Neutrophil (primary cell): Measurements from ENCODE around the gene PDLIM5.

Source experiments
- H3K27ac ChIP-seq: fragments of 200-600 bp; sonication (generic); 2 replicates; pipeline ENCODE4 v1.5.1; 2016; ENCODE audit warnings: mild to moderate bottlenecking, moderate library complexity
- H3K27me3 ChIP-seq: fragments of 200-600 bp; sonication (generic); 2 replicates; pipeline ENCODE4 v1.6.0; 2016; ENCODE audit warnings: mild to moderate bottlenecking
- H3K36me3 ChIP-seq: fragments of 200-600 bp; sonication (generic); 2 replicates; pipeline ENCODE4 v1.5.1; 2017
- H3K4me1 ChIP-seq, 2 experiments: fragments of 200-600 bp in 1 of 2; sonication (generic) in 1 of 2; 1 replicate in 1 of 2; 2 replicates in 1 of 2; pipeline versions ENCODE4 v1.5.1 to v1.6.1; 2013 to 2016; ENCODE audit warnings: low read depth in 1 of 2, low read length in 1 of 2, mild to moderate bottlenecking in 1 of 2, moderate library complexity in 1 of 2; ENCODE audit not compliant: control insufficient read depth in 1 of 2, insufficient read depth in 1 of 2
- H3K4me3 ChIP-seq, 2 experiments: fragments of 200-600 bp in 1 of 2; sonication (generic) in 1 of 2; 1 replicate in 1 of 2; 2 replicates in 1 of 2; pipeline ENCODE4 v1.5.1; 2013 to 2016; ENCODE audit warnings: low read depth in 1 of 2, low read length in 1 of 2, mild to moderate bottlenecking in 1 of 2, moderate library complexity in 1 of 2
- H3K9me3 ChIP-seq: fragments of 200-600 bp; sonication (generic); 2 replicates; pipeline ENCODE4 v1.5.1; 2016
- CTCF ChIP-seq: fragments of 200-600 bp; sonication (generic); IDR thresholded peaks from 2 replicates; pipeline ENCODE4 v1.5.1; 2016; ENCODE audit warnings: antibody characterized with exemption

Gene PDLIM5

DNA sequence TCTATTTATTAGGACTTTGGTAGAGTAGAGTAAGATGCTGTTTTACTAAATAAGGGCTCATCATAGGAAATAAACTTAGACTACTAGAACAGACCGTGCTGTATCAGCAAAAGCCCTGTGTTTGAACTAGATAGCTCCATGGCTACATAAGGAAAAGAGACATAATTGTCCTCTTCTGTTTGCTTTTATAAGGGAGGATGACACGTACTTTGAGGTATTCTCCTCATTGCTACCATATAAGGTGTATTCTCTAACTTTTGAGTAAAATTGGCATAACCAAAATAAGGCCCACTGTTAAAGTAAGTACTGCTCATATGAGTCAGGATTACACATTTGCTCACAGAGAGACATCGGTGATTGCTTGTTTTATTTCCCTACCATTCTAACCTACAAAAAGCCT, 64.3 kb downstream of the PDLIM5 start:
- no peak overlapping the region for H3K27ac ChIP-seq
- no peak for TF ChIP-seq CTCF
- H3K4me3 ChIP-seq = no peak overlapping the region

DNA sequence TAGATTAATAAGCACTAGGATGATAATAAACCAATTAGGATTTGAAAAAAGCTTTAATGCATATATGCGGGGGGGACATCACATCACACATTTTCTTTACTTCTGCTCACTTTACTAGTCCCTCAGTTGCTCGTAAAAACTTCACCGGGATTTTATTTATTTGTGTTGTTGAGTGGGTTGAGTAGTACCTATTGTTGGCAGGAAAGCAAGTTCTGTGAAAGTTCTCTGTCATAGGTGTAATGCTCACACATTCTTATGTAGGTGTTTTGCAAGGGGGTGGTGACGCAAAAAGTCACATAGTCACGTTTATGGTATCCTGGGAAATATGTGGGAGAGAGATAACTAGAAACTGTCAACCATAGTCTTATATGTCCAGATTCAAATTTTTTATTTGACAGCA, 65.3 kb downstream of the PDLIM5 start:
- Histone ChIP-seq H3K36me3 (no peaks in the 10 kb centered on the region), H3K27me3 (no peaks in the 10 kb centered on the region), H3K27ac (no peak overlapping the region), H3K4me1 (peaks cover 16 to 40% of the 10 kb centered on the region in 2 experiments), H3K9me3 (no peaks in the 10 kb centered on the region), H3K4me3 (no peak overlapping the region)
- TF ChIP-seq CTCF = no peak

More for the DNA sequence above, 64.3 kb downstream of the PDLIM5 start:
- Histone ChIP-seq H3K27me3 (no peaks in the 10 kb centered on the region), H3K4me1 (peaks cover 16 to 39% of the 10 kb centered on the region in 2 experiments), H3K36me3 (no peaks in the 10 kb centered on the region), H3K9me3 (no peaks in the 10 kb centered on the region)

DNA sequence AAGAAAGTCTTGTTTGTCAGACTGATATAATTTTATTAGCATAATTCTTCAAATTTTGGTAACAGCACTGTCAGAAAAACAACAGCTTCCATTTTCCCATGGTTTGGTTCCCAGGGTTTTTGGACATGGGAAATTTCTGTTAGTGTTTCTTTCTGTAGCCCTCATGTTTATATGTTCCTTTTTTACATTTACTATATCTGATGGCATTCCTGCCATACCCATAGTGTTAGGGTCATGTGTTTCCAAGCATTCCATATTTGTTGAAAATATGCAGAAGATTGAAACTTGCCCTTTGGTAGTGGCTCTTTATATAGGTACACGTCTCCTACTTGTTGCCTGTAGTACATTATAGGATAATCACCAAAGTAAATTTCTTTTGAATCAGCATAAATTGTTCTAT, 65.8 kb downstream of the PDLIM5 start:
- Histone ChIP-seq H3K27me3 (no peaks in the 10 kb centered on the region), H3K4me1 (peaks cover 16 to 40% of the 10 kb centered on the region in 2 experiments), H3K4me3 (no peak overlapping the region), H3K36me3 (no peaks in the 10 kb centered on the region), H3K27ac (no peak overlapping the region), H3K9me3 (no peaks in the 10 kb centered on the region)
- TF ChIP-seq CTCF = no peak

DNA sequence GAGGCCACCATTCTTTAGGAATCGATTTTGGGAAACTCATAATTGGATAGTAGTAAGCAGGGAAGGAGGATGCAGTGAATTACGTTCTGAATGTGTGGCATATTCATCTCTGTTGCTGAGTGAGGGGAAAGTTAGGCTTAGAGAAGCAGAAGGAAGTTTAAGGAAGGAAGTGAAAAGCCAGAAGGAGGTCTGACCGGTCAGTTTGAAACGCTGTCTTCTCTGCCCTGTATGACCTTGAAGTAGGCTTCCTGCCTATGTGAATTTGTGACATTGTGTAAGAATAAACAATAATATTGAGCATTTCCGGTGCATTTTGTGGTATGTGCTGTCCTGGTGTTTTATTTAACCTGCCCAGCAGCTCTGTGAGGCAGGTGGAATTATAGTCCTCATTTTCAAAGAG, 67.3 kb downstream of the PDLIM5 start:
- Histone ChIP-seq H3K27ac (peak overlapping the region; percentile 71), H3K4me1 (peaks cover 16 to 40% of the 10 kb centered on the region in 2 experiments), H3K27me3 (no peaks in the 10 kb centered on the region), H3K9me3 (no peaks in the 10 kb centered on the region), H3K4me3 (no peak overlapping the region), H3K36me3 (no peaks in the 10 kb centered on the region)
- TF ChIP-seq CTCF = no peak

DNA sequence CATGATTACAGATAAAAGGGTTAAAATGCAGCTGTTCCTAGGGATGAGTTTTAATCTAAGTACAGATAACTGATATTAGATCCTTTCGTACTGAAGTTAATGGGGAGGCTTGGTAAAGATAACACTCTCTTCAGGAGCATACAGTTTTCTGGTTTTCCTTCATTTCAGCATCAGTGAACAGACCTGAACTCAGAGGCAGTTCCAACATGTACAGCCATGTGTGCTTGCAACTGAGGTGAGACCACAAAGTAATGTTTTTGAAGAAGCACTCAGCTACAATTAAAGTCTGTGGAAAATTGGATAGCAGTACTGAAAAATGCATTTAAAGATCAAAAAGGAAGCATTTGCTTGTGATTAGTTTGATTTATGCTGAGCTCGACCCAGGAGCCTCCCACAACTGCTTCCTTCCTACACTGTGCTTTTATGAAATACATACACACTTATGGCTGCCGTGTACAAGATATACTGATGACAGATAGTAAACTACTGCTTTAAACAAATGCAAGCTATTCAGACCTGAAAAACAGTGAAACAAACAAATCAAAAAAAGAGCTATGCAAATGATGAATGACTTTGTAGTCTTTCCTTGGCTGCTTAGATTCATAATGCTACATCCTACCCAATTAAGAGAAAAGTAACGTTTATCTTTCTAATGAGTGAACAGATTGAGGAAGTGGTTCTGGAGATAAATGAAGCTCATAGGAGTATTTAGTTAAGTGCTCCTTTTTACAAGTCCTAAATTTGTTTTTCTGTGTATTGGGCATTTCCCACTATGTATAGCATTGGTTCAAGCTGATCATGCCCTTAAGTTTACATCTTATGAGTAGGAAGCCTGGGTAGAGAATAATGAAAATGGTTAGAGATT, 68.4 kb downstream of the PDLIM5 start:
- no peak for TF ChIP-seq CTCF
- Histone ChIP-seq H3K4me1 (peaks cover 16 to 40% of the 10 kb centered on the region in 2 experiments), H3K4me3 (no peak overlapping the region), H3K9me3 (no peaks in the 10 kb centered on the region), H3K36me3 (no peaks in the 10 kb centered on the region), H3K27ac (peak overlapping the region; percentile 62), H3K27me3 (no peaks in the 10 kb centered on the region)
